Measurements from ENCODE around the gene GPR22. TPM values are rescaled to one million over a fixed set of nuclear protein-coding genes. Genes with fewer than 3 reads are reported as not detected.

GPR22 gene
- total RNA-seq, 1 experiment from 2014 or later, result not detected

DNA sequence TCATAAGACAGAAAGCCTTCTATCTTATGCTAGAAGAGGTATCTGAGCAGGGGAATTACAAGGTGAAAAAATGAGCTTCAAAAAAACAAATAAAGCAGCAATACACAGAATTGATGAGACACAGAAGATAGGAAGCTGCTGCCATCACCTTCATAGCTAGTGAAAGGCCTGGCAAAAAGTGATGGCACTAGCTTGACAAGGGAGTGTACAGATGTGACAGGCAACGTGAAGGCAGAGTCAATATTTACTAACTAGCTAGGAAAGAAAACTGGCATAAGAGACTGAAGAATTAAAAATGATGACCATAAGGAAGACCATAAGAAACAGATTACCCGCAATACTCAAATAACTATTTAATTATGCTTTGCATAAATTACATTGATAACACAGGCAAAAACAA lies 9.4 kb downstream of the GPR22 start:
- no peak overlapping the region for H2BK12ac ChIP-seq (ENCODE audit: insufficient read length, low read depth, low read length)
- H3K9me3 ChIP-seq (ENCODE audit: control insufficient read depth, low read depth, low read length), result no peaks in the 10 kb centered on the region
- H4K5ac ChIP-seq (ENCODE audit: insufficient read length, low read depth, low read length), result no peak overlapping the region
- Mint-ChIP-seq H3K9me3 (no peaks in the 10 kb centered on the region), H3K27me3 (ENCODE audit: low read depth) (no peaks in the 10 kb centered on the region), H3K36me3 (ENCODE audit: insufficient read depth in 1 of 3, low read depth in 3 of 3) (no peaks in the 10 kb centered on the region), H3K4me1 (no peaks in the 10 kb centered on the region), H3K4me3 (no peak overlapping the region), H3K27ac (no peak overlapping the region)
- H3K56ac ChIP-seq (ENCODE audit: insufficient read length, low read depth, low read length), result no peak overlapping the region
- DNase-seq, result no peak
- H2BK5ac ChIP-seq (ENCODE audit: insufficient read length, low read length), result no peak overlapping the region
- no peak overlapping the region for H4K8ac ChIP-seq (replicated peaks; ENCODE audit: insufficient read length, low read depth, low read length)
- no peak overlapping the region for H3K14ac ChIP-seq (ENCODE audit: insufficient read depth, low read length)
- H3K4me2 ChIP-seq (ENCODE audit: insufficient read depth, insufficient read length, low read length), result no peak overlapping the region
- H3K18ac ChIP-seq (ENCODE audit: insufficient read length, low read depth, low read length), result no peak overlapping the region
- no peaks in the 10 kb centered on the region for H3K4me1 ChIP-seq (ENCODE audit: insufficient read depth, low read length)
- no peaks in the 10 kb centered on the region for H3K23me2 ChIP-seq (ENCODE audit: insufficient read length, low read depth, low read length, poor library complexity, severe bottlenecking)
- H2BK20ac ChIP-seq (ENCODE audit: low read depth, low read length, poor library complexity, severe bottlenecking), result no peak overlapping the region
- H2BK15ac ChIP-seq (ENCODE audit: low read depth, low read length), result no peak overlapping the region
- WGBS (ENCODE audit: extremely low coverage, insufficient read length, low lambda C conversion rate), result no CpG with 5 or more reads among the region's 2 CpGs
- no peak overlapping the region for H2AK5ac ChIP-seq (ENCODE audit: insufficient read length, low read length)
- H3K9ac ChIP-seq (ENCODE audit: extremely low read depth, insufficient read length, low read length), result no peak overlapping the region
- H3K79me2 ChIP-seq (ENCODE audit: insufficient read depth, low read length), result no peaks in the 10 kb centered on the region
- no peak overlapping the region for H2BK120ac ChIP-seq (ENCODE audit: low read depth, low read length, poor library complexity, severe bottlenecking)
- no peaks in the 10 kb centered on the region for H3K79me1 ChIP-seq (ENCODE audit: insufficient read depth, low read depth, low read length, poor library complexity, severe bottlenecking)
- H2AFZ ChIP-seq (ENCODE audit: low read length), result no peak overlapping the region
- H3K27me3 ChIP-seq (ENCODE audit: insufficient read depth, low read length), result no peaks in the 10 kb centered on the region
- H4K20me1 ChIP-seq (ENCODE audit: control insufficient read depth, insufficient read depth, insufficient read length), result no peaks in the 10 kb centered on the region
- H4K91ac ChIP-seq (ENCODE audit: insufficient read length, low read depth, low read length), result no peak overlapping the region
- H3K27ac ChIP-seq (ENCODE audit: insufficient read length, low read depth, low read length), result no peak overlapping the region
- H3K23ac ChIP-seq (ENCODE audit: insufficient read length, low read depth, low read length), result no peak overlapping the region
- H3K4ac ChIP-seq (ENCODE audit: low read depth, low read length), result no peak overlapping the region
- no peak for TF ChIP-seq CTCF (conservative IDR thresholded peaks at IDR 0.05)
- no peak overlapping the region for H3T11ph ChIP-seq (ENCODE audit: low read length)

Measured in H9 (cell line).